Caco-2 (cell line): ENCODE results near the gene URGCP. TPM values are rescaled to one million over a fixed set of nuclear protein-coding genes. Genes with fewer than 3 reads are reported as not detected.

Experiments used
- BruUV-seq: library from RNA; stranded (reverse); fragments of 400-500 nt; replicated peaks from 2 replicates; lab custom pipeline; 2021; lab: Mats Ljungman, UMichigan
- CTCF ChIA-PET: fragments of 300-600 bp; sonication (Branson Sonifier 250); formaldehyde crosslinking; loops from one replicate; lab custom pipeline; 2022; ENCODE audit warnings: antibody characterized with exemption; lab: Charles Lee
- POLR2A ChIA-PET: fragments of 300-600 bp; sonication (Branson Sonifier 250); formaldehyde crosslinking; loops from one replicate; lab custom pipeline; 2022; ENCODE audit warnings: antibody characterized with exemption; lab: Charles Lee
- DNase-seq, 2 experiments: peaks; one replicate each; pipeline versions ENCODE4 v3.0.0 to v3.0.0-alpha.2; 2020 to 2022
- H3K27me3 ChIP-seq: replicated peaks from 2 replicates; pipeline ENCODE4 v1.6.0; 2011; ENCODE audit warnings: low read length; ENCODE audit not compliant: control insufficient read depth, insufficient read depth
- H3K36me3 ChIP-seq: 2 replicates; pipeline ENCODE4 v1.5.1; 2011; ENCODE audit warnings: low read length; ENCODE audit not compliant: control insufficient read depth, insufficient read depth
- H3K4me1 ChIP-seq: fragments of 250-450 bp; sonication (Bioruptor Pico); 2 replicates; pipeline ENCODE4 v1.5.1; 2020; ENCODE audit warnings: mild to moderate bottlenecking
- H3K4me3 ChIP-seq: 2 replicates; pipeline ENCODE4 v1.5.1; 2011; ENCODE audit warnings: low read depth, mild to moderate bottlenecking, control low read depth, low read length
- H3K9me3 ChIP-seq: fragments of 250-450 bp; sonication (Bioruptor Pico); 2 replicates; pipeline ENCODE4 v1.5.1; 2020; ENCODE audit warnings: mild to moderate bottlenecking, moderate library complexity
- H3K27ac Mint-ChIP-seq: one replicate; pipeline ENCODE4 v1.8.0; 2022; ENCODE audit warnings: mixed read lengths; ENCODE audit not compliant: unreplicated experiment
- H3K27me3 Mint-ChIP-seq: one replicate; pipeline ENCODE4 v1.8.0; 2022; ENCODE audit warnings: mixed read lengths; ENCODE audit not compliant: insufficient read depth, unreplicated experiment
- H3K36me3 Mint-ChIP-seq: one replicate; pipeline ENCODE4 v1.8.0; 2022; ENCODE audit warnings: mild to moderate bottlenecking, mixed read lengths; ENCODE audit not compliant: insufficient read depth, unreplicated experiment
- H3K4me1 Mint-ChIP-seq: one replicate; pipeline ENCODE4 v1.8.0; 2022; ENCODE audit warnings: low read depth, mixed read lengths; ENCODE audit not compliant: unreplicated experiment
- H3K4me3 Mint-ChIP-seq: one replicate; pipeline ENCODE4 v1.8.0; 2022; ENCODE audit warnings: mild to moderate bottlenecking, moderate library complexity, mixed read lengths; ENCODE audit not compliant: unreplicated experiment
- H3K9me3 Mint-ChIP-seq: one replicate; pipeline ENCODE4 v1.8.0; 2022; ENCODE audit warnings: mixed read lengths; ENCODE audit not compliant: unreplicated experiment
- intact Hi-C: fragments of 100-400 bp; cut with micrococcal nuclease; formaldehyde crosslinking; loops from one replicate; pipeline ENCODE4 v1.10.0; 2022; ENCODE audit not compliant: unreplicated experiment
- total RNA-seq: library from RNA; stranded (reverse); gene quantifications from 2 replicates; pipeline ENCODE4 v1.2.3, GENCODE V29; 2022
- TF ChIP-seq, protein P1 (sequence below), 2 experiments: fragments of 200-600 bp in 1 of 2; IDR thresholded peaks; 1 replicate in 1 of 2; 2 replicates in 1 of 2; pipeline versions ENCODE4 v1.5.1 to v1.8.0; 2011 to 2022; ENCODE audit warnings: antibody characterized with exemption in 1 of 2, control low read depth in 1 of 2, inconsistent platforms in 1 of 2, low read depth in 1 of 2, low read length in 1 of 2, mild to moderate bottlenecking in 1 of 2, moderate library complexity in 1 of 2; ENCODE audit not compliant: insufficient read depth in 1 of 2, severe bottlenecking in 1 of 2, unreplicated experiment in 1 of 2

URGCP gene
- total RNA-seq, 1 experiment from 2014 or later, result 35.2 TPM

DNA sequence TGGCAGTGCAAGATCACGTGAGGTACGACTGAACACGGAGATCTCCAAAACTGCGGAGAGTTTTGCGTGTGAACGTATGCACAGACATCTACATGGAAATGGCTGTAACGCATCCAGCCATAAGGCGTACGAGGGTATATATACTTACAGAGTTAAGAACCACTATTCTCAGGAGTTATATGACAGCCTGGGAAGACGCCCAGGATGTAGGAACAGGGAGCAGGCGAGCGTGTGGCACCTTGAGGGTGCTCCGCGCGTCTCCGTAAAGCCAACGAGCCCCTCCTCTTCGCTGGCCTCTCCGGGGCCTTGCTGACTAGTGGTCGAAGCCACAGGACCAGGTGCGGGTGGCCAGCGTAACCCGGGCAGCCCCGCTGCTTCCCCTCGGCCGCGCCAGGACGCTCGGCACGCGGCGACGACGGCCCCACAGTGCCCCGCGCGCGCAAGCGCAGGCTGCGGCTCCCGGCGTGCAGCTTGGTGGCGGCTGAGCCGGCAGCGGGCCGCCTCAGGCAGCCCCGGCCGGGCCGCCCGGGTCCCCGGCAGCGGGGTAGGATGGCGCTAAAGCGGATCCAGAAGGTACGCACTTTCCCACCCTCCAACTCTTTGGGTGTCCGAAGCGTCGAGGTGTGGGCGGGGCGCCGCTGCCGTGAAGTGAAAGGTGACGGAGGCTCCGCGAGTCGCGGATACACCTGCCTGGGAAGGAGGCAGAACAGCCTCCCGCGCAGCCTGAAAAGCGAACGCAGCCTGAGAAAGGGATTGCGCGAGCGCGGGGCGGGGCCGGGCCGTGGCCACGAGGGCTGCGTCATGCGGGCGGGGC lies 19.8 kb upstream of the URGCP start, which contains the start of gene UBE2D4:
Gene UBE2D4 (plus strand): TSS at position 453 of the 814 bp plus-strand sequence. CDS start 97 bp downstream, at position 550.
- CTCF ChIA-PET, result interaction anchor here (0.7 kb wide), 1 partner anchor 18 kb away, joined by 3 read pairs; no protein-coding TSS in a partner anchor
- TF ChIP-seq, protein P1, sequence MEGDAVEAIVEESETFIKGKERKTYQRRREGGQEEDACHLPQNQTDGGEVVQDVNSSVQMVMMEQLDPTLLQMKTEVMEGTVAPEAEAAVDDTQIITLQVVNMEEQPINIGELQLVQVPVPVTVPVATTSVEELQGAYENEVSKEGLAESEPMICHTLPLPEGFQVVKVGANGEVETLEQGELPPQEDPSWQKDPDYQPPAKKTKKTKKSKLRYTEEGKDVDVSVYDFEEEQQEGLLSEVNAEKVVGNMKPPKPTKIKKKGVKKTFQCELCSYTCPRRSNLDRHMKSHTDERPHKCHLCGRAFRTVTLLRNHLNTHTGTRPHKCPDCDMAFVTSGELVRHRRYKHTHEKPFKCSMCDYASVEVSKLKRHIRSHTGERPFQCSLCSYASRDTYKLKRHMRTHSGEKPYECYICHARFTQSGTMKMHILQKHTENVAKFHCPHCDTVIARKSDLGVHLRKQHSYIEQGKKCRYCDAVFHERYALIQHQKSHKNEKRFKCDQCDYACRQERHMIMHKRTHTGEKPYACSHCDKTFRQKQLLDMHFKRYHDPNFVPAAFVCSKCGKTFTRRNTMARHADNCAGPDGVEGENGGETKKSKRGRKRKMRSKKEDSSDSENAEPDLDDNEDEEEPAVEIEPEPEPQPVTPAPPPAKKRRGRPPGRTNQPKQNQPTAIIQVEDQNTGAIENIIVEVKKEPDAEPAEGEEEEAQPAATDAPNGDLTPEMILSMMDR (IDR thresholded peaks at IDR 0.05; ENCODE audit: insufficient read depth in 1 of 2, low read depth in 1 of 2, low read length in 1 of 2, severe bottlenecking in 1 of 2, unreplicated experiment in 1 of 2), result no peak
- H3K36me3 Mint-ChIP-seq, result peaks cover 7% of the 10 kb centered on the region
- H3K4me1 Mint-ChIP-seq, result no peaks in the 10 kb centered on the region
- TSS peak; percentile 56 for BruUV-seq
- DNase-seq, result peak; percentile 92 to 94
- no peaks in the 10 kb centered on the region for H3K27me3 ChIP-seq
- H3K27me3 Mint-ChIP-seq, result no peaks in the 10 kb centered on the region
- peak within 1 kb of the TSS; percentile 84 for H3K4me3 Mint-ChIP-seq
- peak within 1 kb of the TSS; percentile 69 for H3K27ac Mint-ChIP-seq
- no peaks in the 10 kb centered on the region for H3K36me3 ChIP-seq
- intact Hi-C loops, result loop anchor here (1.0 kb wide), 2 partner anchors 21 to 56 kb away; no protein-coding TSS in a partner anchor
- H3K9me3 ChIP-seq, result no peaks in the 10 kb centered on the region
- H3K4me1 ChIP-seq, result no peaks in the 10 kb centered on the region
- no peaks in the 10 kb centered on the region for H3K9me3 Mint-ChIP-seq
- POLR2A ChIA-PET, result interaction anchor here (0.6 to 1.0 kb wide), 5 partner anchors 9 to 344 kb away, joined by 3 to 7 read pairs (median 3); partner anchors contain the start of gene STK17A
- peak within 1 kb of the TSS; percentile 68 for H3K4me3 ChIP-seq

DNA sequence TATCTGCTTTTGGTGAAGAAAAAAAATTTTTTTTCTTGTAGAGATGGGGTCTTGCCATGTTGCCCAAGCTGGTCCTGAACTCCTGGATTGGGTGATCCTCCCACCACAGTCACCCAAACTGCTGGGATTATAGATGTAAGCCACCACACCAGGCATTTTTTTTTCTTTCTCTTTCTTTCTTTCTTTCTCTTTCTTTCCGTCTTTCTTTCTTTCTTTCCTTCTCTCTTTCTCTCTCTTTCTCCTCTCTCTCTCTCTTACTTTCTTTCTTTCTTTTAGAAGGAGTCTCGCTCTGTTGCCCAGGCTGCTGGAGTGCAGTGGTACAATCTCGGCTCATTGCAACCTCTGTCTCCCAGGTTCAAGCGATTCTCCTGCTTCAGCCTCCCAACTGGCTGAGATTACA lies 16.3 kb upstream of the URGCP start:
- ChIA-PET POLR2A (no interaction called here), CTCF (no interaction called here)
- H3K4me3 Mint-ChIP-seq, result no peak overlapping the region
- Histone ChIP-seq H3K4me3 (no peak overlapping the region), H3K9me3 (no peaks in the 10 kb centered on the region), H3K4me1 (no peaks in the 10 kb centered on the region), H3K27me3 (no peaks in the 10 kb centered on the region), H3K36me3 (no peaks in the 10 kb centered on the region)
- H3K27ac Mint-ChIP-seq, result no peak overlapping the region
- BruUV-seq, result no TSS peak
- intact Hi-C loops, result no loop called here
- no peaks in the 10 kb centered on the region for H3K4me1 Mint-ChIP-seq
- no peak for DNase-seq
- no peaks in the 10 kb centered on the region for H3K27me3 Mint-ChIP-seq
- no peaks in the 10 kb centered on the region for H3K9me3 Mint-ChIP-seq
- TF ChIP-seq, protein P1 (IDR thresholded peaks at IDR 0.05; ENCODE audit: insufficient read depth in 1 of 2, low read depth in 1 of 2, low read length in 1 of 2, severe bottlenecking in 1 of 2, unreplicated experiment in 1 of 2), result no peak
- peaks cover 7% of the 10 kb centered on the region for H3K36me3 Mint-ChIP-seq

DNA sequence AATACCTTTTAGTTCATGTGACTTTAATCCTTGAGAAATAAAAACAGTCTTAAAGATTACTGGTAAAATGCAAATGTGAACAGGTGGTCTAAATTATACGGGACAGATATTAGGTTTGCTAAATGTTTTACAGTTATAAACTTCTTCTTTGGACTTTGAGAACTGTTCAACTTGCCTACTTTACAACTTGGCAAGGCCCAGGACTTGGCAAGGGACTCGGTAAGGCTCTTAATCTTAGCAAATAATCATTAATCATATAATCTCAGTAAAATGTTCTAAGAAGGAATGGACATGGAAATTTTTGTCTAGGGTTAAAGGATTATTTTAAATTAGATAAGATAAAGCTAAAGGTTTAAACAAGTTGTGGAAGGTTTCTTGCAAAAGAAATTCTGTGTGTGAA lies 15.0 kb upstream of the URGCP start:
- Histone ChIP-seq H3K4me1 (no peaks in the 10 kb centered on the region), H3K4me3 (no peak overlapping the region), H3K27me3 (no peaks in the 10 kb centered on the region), H3K9me3 (no peaks in the 10 kb centered on the region), H3K36me3 (no peaks in the 10 kb centered on the region)
- H3K4me3 Mint-ChIP-seq, result no peak overlapping the region
- no peak for DNase-seq
- H3K36me3 Mint-ChIP-seq, result peaks cover 2% of the 10 kb centered on the region
- intact Hi-C loops, result no loop called here
- H3K9me3 Mint-ChIP-seq, result no peaks in the 10 kb centered on the region
- H3K27me3 Mint-ChIP-seq, result no peaks in the 10 kb centered on the region
- TF ChIP-seq, protein P1 (IDR thresholded peaks at IDR 0.05; ENCODE audit: insufficient read depth in 1 of 2, low read depth in 1 of 2, low read length in 1 of 2, severe bottlenecking in 1 of 2, unreplicated experiment in 1 of 2), result no peak
- H3K4me1 Mint-ChIP-seq, result no peaks in the 10 kb centered on the region
- no TSS peak for BruUV-seq
- H3K27ac Mint-ChIP-seq, result no peak overlapping the region
- POLR2A ChIA-PET, result no interaction called here
- CTCF ChIA-PET, result interaction anchor here (0.6 to 0.9 kb wide), 2 partner anchors 16 to 37 kb away, joined by 3 read pairs; no protein-coding TSS in a partner anchor
